GM12891 (cell line): ENCODE measurements around the gene BBS2. TPM values are rescaled to one million over a fixed set of nuclear protein-coding genes. Genes with fewer than 3 reads are reported as not detected.

Experiments used
- DNase-seq: peaks from one replicate; pipeline ENCODE4 v3.0.0; 2011; ENCODE audit warnings: low spot score; ENCODE audit not compliant: insufficient read length
- FAIRE-seq: peaks from 2 replicates; lab custom pipeline; 2011; peaks lifted over from hg19 to GRCh38; lab: Jason Lieb, UNC
- PAX5 ChIP-seq: IDR thresholded peaks from 2 replicates; pipeline ENCODE4 v1.6.1; 2011; ENCODE audit warnings: low read length, moderate library complexity, mild to moderate bottlenecking; ENCODE audit not compliant: insufficient read depth, severe bottlenecking
- POLR2A ChIP-seq: IDR thresholded peaks from 2 replicates; pipeline ENCODE4 v1.6.1; 2011; ENCODE audit warnings: low read depth, low read length, control low read depth
- POLR2AphosphoS5 ChIP-seq: IDR thresholded peaks from 2 replicates; pipeline ENCODE4 v1.6.1; 2011; ENCODE audit warnings: low read depth, low read length, control low read depth
- POU2F2 ChIP-seq: IDR thresholded peaks from 2 replicates; pipeline ENCODE4 v1.6.1; 2011; ENCODE audit warnings: low read depth, mild to moderate bottlenecking, control low read depth, low read length, moderate library complexity
- SPI1 ChIP-seq: IDR thresholded peaks from 2 replicates; pipeline ENCODE4 v1.6.1; 2011; ENCODE audit warnings: low read depth, low read length, control low read depth
- TAF1 ChIP-seq: IDR thresholded peaks from 2 replicates; pipeline ENCODE4 v1.6.1; 2011; ENCODE audit warnings: low read depth, low read length, control low read depth
- polyA plus RNA-seq: library from polyadenylated mRNA; unstranded; fragments of >200 nt; gene quantifications from one replicate; pipeline ENCODE4 v1.2.1, GENCODE V29; 2012; ENCODE audit warnings: low read depth, missing spikeins, inconsistent platforms; ENCODE audit not compliant: missing spikeins

Gene BBS2
- polyA plus RNA-seq: 11.7 TPM

- peak; percentile 98 for FAIRE-seq
- peak; percentile 87 for DNase-seq
- TF ChIP-seq POLR2A (peak; percentile 67), TAF1 (peak; percentile 44; the same call in 1 of the 2 replicates), PAX5 (no peak), POLR2AphosphoS5 (peak; percentile 70), POU2F2 (no peak), SPI1 (no peak)
Observed at GRCh38 chr16:56519459-56520250, at the start of gene BBS2. Gene BBS2 (minus strand): TSS chr16:56520024. CDS start chr16:56519862, 162 bp downstream.

GRCh38 chr16:56564793-56565477 lies 45.1 kb upstream of the BBS2 start, which contains the start of gene MT4:
Gene MT4 (plus strand): TSS chr16:56565073. CDS start chr16:56565129, 56 bp downstream.
- DNase-seq (no peak), FAIRE-seq (no peak)
- TF ChIP-seq SPI1 (no peak), PAX5 (no peak), TAF1 (no peak), POU2F2 (no peak), POLR2A (no peak), POLR2AphosphoS5 (no peak)

DNA sequence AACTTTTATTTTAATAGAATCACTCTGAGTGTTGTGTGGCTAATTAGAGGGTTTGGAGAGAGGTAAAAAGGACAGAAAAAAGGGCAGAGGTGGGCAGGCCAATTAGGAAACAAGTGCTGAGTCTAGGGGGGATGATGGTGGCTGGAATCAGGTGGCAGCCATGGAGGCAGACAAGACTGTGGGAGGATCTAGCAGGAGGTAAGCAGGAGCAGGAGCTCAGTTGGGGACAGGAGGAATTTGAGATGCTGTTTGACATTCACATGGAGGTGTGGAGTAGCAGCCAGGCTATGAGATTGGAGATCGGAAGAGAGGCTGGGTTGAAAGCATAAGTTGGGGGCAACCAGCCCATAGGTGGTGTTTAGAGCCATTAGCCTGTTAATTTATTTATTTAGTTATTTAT lies 41.3 kb upstream of the BBS2 start:
- no peak for DNase-seq
- TF ChIP-seq TAF1 (no peak), PAX5 (no peak), POLR2A (no peak), POLR2AphosphoS5 (no peak), SPI1 (no peak), POU2F2 (no peak)
- FAIRE-seq: no peak

DNA sequence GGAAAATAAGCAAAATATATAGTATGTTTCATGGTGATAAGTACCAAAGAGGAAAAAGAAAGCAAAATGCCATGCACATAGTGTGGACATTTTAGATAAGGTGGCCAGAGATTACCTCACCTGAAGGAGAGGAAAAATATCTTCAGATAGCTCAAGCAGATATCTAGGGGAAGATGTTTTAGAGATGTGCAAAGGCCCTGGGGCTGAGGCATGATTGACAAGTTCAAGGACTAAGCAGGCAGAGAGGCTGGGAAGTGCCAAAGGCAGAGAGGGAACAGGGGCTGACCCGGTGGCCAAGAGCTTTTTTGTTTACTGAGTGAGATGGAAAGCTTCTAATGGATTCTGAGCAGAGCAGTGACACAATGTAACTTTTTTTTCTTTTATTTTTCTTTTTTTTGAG lies 40.6 kb upstream of the BBS2 start:
- FAIRE-seq (no peak), DNase-seq (no peak)
- TF ChIP-seq PAX5 (no peak), SPI1 (no peak), TAF1 (no peak), POLR2AphosphoS5 (no peak), POLR2A (no peak), POU2F2 (no peak)

DNA sequence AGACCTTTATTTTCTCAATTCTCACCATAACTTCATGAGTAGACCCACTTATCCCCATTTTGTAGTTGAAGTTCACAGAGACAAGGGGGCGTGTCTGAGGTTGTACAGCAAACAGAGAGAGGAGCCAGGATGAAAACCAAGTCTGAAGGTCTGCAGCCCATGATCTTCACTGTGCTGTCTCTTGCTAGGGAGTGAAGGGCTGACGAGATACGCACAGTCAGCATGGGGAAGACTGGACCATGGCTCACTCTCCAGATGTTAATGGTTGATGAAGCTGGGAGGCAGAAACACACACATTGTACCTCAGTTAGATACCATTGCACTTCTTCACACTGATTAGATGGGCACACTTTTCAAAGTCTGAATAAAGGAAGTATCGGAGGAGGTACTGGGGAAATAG lies 39.3 kb upstream of the BBS2 start:
- no peak for DNase-seq
- FAIRE-seq: no peak
- no peak for TF ChIP-seq TAF1

DNA sequence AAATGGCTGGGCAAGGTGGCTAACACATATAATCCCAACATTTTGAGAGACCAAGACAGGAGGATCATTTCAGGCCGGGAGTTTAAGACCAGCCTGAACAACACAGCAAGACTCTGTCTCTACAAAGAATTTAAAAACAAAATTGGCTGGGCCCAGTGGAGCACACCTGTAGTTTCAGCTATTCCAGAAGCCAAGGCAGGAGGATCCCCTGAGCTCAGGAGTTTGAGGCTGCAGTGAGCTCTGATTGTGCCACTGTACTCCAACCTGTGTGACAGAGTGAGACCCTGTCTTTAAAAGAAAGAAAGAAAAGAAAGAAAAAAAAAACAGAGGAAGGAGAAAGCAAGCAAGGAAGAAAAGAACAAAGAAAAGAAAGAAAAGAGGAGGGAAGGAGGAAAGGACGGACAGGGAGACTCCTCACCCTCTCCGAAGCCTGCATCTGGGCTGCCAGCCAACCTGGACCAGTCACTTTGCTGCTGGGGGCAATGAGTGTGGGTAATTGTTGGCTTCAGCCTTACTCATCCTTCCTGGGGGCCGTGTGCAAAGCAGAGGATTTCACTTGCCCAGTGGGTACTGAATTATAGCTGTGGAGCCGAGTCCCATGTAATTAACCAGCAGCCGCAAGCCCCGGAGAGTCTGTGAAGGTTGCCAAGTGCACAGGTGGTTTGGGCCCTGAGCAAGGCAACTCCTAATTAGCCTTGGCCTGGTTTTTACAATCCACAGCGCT lies 38.4 kb upstream of the BBS2 start:
- DNase-seq (no peak), FAIRE-seq (no peak)
- TF ChIP-seq POU2F2 (no peak), POLR2A (no peak), PAX5 (no peak), TAF1 (no peak), POLR2AphosphoS5 (no peak), SPI1 (no peak)

DNA sequence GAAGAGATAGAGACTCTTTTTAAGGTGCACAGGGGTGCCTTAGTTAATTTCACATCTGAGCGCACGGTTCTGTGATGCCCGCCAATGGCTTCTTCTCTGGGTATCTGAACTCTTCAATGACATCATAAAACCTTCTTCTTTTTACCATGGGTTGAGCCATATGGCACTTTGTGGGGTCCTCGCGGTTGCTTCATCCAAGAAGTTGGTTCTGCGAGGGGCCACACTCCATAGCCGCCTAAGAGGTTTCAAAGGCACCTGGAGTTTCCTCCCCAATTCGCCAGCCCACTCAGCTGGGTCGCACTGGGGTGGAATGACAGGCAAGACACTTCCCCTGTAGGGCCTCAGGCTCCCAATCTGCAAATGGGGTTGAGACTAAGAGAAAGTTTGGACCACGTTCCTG lies 34.6 kb upstream of the BBS2 start:
- FAIRE-seq (no peak), DNase-seq (no peak)
- TF ChIP-seq SPI1 (no peak), TAF1 (no peak), POLR2AphosphoS5 (no peak), POU2F2 (no peak), POLR2A (no peak), PAX5 (no peak)

DNA sequence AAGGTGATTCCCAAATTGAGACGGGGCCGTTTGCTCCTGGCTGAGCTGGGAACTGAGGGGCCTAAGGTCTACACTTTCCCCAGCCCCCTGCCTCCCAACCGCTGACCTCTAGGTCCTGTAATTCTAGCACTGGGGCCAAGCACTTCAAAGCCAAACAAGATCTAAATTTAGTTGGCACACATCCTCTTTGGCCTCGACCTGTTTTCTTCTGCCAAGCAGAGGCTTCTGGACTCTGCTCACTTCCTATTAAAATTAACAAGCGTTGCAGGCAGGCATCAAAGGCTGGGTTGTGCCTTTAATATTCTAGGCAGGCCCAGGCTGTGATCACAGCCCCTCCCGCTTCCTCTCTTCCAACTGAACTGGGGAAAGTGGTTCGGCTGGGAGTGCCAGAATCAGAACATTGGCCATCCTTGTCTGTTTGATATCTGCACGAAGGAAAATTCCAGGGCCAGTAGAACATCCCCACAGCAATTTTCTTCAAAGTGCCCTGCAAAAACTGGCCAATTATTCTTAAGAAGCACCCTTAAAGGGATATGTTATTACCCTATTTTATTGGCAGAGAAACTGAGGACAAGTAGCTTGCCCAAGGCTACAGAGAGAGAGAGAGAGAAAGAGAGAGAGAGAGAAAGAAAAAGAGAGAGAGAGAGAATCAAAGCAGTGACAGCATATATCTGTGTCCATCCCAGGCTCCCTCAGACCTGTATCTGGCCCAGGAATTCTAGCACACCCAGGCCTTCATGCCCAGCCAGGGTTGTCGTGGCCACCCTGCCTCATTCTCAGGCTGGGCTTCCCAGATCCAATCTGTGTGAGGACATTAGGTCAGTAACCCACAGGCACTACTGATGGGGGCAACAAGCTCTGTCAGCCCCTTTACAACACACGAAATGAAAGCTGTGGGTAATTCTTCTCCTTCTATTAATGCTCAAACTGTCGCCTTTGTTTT lies 32.2 kb upstream of the BBS2 start:
- FAIRE-seq (no peak), DNase-seq (no peak)
- TF ChIP-seq SPI1 (peak; percentile 22; the same call in 1 of the 2 replicates), POU2F2 (no peak)

DNA sequence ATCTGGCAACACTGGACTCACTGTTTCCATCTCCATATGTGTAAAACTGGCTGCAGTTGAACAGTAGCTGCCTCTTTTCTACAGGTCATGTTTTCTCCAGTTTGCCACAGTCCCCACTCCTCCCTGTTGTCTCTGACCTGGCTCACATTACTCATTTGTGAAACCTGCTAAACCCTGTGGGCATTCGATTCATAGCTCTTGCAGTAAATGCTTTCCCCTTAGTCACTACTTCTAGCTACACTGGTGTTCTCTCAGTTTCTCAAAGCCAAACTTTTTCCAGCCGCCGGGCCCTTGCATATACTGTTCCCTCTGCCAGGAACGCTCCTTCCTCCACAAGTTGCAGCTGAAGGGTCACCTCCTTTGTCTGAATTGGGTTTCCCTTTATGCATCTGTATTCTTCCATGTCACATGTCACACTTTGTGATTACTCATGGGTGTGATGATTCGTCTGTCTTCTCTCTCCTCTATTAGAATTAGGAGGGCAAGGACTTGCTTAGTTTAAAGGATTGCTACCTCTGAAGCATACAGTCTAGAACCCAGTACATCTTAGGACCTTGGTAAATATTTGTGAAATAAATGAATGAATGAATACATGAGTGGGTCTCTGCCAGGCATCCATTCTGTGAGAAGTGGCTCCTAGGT lies 30.0 kb upstream of the BBS2 start:
- DNase-seq (no peak), FAIRE-seq (no peak)

More for the DNA sequence above, 30.0 kb upstream of the BBS2 start:
- TF ChIP-seq POLR2AphosphoS5 (no peak), TAF1 (no peak), POLR2A (no peak), SPI1 (no peak), PAX5 (no peak), POU2F2 (no peak)
